GM08714 (cell line): Measurements from ENCODE around the gene CPLANE1.
A peak's percentile ranks its signal among the peaks of the same experiment; 100 is the strongest.
"Not testable (repeated sequence)": the region's sequence is repeated elsewhere in the genome, so short reads cannot be mapped to it uniquely, and the experiment has no call there.

Experiments
- H3K4me3 ChIP-seq: fragments of 200-500 bp; sonication (Bioruptor generic); 2 replicates; pipeline ENCODE4 v1.5.1; 2014; ENCODE audit warnings: mild to moderate bottlenecking, low read length, inconsistent platforms
- ZNF274 ChIP-seq: IDR thresholded peaks from 2 replicates; pipeline ENCODE4 v1.6.1; 2012; ENCODE audit warnings: mild to moderate bottlenecking, low read depth, low read length

The CPLANE1 gene

DNA sequence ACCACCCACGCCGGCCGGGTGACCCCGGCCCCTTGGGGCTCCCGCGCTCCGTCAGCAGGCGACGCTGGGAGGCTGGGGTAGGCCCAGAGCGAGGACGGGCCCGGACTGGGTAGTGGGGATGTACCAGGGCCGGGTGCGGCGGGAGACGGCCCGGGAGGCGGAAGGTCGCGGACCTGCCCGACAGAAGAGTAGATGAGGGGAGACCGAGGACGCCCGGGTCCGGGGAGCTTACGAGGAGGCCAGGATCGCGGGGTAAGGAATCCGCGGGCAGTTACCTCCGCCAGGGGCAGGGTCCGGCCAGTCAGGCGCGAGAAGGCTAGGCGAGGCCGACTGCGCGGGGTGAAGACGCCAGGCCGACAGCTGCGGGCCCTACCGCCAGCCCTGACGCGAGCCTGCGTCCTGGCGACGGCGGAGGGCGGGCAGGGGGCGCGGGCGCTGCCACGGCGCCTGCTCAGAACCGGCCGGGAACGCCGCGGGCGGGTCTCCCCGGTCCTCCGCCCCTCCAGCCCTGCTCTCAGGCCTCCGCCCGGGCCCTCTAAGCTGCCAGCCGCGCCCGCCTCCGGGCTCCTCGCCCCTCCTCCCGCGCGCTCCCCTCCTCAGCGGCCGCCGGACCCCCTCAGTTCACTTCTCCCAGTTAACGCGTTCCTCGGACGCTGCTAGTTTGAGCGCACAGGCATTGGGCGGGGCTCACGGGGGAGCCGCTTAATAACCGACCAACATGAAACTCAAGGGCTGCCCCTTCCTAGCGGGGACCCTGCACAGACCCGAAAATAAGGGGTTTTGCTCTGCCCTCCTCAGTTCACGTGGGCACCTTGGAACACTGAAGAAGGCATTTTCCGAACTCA is at the start of gene CPLANE1:
TSS of gene CPLANE1 (minus strand) at position 407 of the 845 bp plus-strand sequence. CDS start 1,678 bp downstream, outside the sequence.
- peak within 1 kb of the TSS; percentile 92 for H3K4me3 ChIP-seq
- TF ChIP-seq ZNF274: no peak

DNA sequence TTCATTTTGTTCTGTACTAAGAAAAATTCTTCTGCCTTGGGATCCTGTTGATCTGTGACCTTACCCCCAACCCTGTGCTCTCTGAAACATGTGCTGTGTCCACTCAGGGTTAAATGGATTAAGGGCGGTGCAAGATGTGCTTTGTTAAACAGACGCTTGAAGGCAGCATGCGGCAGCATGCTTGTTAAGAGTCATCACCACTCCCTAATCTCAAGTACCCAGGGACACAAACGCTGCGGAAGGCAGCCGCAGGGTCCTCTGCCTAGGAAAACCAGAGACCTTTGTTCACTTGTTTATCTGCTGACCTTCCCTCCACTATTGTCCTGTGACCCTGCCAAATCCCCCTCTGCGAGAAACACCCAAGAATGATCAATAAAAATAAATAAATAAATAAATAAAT is 47.1 kb upstream of the CPLANE1 start:
- not testable (repeated sequence) for H3K4me3 ChIP-seq

DNA sequence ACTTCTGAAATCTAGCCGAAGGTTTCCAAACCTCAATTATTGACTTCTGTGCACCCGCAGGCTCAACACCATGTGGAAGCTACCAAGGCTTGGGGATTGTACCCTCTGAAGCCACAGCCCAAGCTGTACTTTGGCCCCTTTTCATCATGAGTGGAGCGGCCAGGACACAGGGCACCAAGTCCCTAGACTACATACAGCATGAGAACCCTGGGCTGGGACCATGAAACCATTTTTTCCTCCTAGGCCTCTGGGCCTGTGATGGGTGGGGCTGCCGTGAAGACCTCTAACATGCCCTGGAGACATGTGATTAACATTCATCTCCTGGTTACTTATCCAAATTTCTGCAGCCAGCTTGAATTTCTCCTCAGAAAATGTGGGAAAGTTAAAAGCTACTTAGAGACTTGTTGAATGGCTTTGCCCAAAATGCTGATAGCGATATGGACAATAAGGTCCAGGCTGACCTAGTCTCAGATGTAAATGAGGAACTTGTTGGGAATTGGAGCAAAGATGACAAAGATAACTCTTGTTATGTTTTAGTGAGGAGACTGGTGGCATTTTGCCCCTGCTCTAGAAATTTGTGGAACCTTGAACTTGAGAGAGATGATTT is 34.1 kb upstream of the CPLANE1 start:
- no peak overlapping the region for H3K4me3 ChIP-seq
- no peak for TF ChIP-seq ZNF274

- no peak for TF ChIP-seq ZNF274
- no peak overlapping the region for H3K4me3 ChIP-seq
These were observed 26.3 kb upstream of the CPLANE1 start for GRCh38 chr5:37275511-37275910.

DNA sequence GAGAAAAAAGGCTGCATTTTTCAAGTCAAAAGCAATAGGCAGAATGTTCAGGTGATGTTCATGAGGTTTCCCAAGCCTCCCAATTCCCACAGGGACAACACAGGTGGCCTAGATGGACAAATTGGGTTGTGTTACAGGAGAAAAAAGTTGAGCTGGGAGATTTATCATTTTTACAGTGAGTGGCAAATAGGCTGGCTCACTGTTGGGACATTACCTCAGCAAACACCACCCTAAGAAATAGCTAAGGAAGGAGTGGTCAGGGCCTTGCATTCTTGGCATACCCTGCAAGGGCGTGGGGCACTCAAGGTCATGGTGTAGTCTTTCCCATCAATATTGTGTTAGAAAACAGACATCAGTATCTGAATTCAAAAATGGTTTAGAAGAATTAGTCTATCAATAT is 23.3 kb upstream of the CPLANE1 start:
- H3K4me3 ChIP-seq: no peak overlapping the region
- no peak for TF ChIP-seq ZNF274

GRCh38 chr5:37268100-37268499 is 18.9 kb upstream of the CPLANE1 start:
- H3K4me3 ChIP-seq: not testable (repeated sequence)

GRCh38 chr5:37255774-37256358 is 6.7 kb upstream of the CPLANE1 start:
- TF ChIP-seq ZNF274: no peak
- H3K4me3 ChIP-seq: no peak overlapping the region

DNA sequence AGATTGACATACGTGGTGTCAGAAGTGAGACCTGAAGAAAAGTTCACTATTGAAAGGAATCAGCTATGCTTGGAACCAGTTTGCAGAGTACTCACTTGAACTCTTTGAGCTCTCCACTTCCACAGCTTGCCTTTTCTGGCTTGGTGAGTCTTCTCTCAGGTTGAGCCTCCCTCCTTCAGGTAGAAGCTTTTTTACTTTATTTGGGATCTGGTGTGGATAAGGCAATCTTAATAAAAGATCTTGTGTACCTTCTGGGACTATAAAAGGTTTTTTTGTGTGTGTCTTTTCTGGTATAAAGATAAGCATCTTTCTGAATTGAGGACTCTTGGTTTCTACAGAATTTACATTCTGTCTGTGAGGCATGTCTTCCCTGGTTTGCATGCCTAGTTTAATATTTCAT is 5.4 kb upstream of the CPLANE1 start:
- no peak overlapping the region for H3K4me3 ChIP-seq
- TF ChIP-seq ZNF274: no peak

DNA sequence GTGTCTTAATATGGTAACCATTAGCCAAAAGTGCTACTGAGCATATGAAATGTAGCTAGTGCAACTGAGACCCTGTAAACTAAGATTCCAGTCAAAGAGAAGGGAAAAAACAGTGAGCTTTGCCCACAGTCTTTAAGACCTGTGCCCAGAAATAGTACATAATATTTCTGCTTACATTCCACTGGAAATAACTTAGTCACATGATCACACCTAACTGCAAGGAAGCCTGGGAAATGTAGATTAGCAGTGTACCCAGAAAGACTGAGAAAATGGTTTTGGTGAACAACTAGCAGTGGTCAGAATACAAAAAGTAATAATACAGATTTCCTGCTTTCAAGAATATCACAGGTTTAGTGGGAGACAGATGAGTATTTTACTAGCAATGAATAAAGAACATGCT is 2.5 kb upstream of the CPLANE1 start:
- TF ChIP-seq ZNF274: no peak
- H3K4me3 ChIP-seq: no peak overlapping the region

- no peak for TF ChIP-seq ZNF274
- H3K4me3 ChIP-seq: peak overlapping the region; percentile 92; the same call in 1 of the 2 replicates
These were observed 614 bp upstream of the CPLANE1 start for GRCh38 chr5:37249815-37250164.

DNA sequence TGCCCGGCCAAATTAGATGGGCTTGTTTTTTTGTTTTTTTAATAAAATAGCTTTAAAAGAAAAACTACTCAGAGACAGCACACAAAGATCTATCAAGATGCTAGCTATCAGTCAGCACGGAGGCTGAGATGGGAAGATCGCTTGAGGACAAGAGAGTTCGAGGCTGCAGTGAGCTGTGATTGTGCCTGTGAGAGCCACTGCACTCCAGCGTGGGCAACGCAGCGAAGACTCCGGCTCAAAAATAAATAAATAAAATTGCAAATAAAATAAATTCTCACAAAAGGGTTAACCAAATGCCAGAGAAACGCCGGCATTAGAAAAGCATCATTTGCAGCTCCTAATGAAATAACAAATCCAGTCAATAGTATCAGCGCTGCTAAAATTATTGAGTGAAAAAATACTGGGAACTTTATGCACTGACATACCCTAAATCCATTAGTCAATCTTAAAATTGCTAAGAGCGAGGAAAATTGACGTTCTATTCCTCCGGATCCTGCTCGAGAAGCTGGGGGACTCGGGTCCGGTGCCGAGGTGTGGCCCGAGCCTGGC is 681 bp downstream of the CPLANE1 start:
- TF ChIP-seq ZNF274: no peak

GRCh38 chr5:37247496-37247895 is 1.7 kb downstream of the CPLANE1 start:
- TF ChIP-seq ZNF274: no peak
- H3K4me3 ChIP-seq: no peak overlapping the region

More for the DNA sequence above, 681 bp downstream of the CPLANE1 start:
- H3K4me3 ChIP-seq: peak overlapping the region; percentile 92

DNA sequence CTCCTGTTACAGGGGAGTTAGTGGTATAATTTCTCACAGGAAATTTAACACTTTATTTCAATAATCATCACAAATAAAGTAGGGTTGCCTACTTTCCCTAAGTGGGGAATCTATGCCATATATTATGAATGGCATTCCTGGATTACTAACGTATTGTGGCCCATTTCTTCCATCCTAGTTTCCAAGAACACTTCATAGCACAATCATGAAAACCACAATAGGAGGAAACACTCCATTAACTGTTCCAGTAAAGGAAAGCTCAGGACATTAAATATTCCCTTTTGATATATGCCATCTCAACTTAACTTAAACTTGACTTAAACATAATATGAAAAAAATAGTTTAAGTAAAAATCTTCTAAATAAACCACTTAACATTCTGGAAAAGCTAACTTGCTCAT is 2.1 kb downstream of the CPLANE1 start:
- no peak overlapping the region for H3K4me3 ChIP-seq
- no peak for TF ChIP-seq ZNF274

DNA sequence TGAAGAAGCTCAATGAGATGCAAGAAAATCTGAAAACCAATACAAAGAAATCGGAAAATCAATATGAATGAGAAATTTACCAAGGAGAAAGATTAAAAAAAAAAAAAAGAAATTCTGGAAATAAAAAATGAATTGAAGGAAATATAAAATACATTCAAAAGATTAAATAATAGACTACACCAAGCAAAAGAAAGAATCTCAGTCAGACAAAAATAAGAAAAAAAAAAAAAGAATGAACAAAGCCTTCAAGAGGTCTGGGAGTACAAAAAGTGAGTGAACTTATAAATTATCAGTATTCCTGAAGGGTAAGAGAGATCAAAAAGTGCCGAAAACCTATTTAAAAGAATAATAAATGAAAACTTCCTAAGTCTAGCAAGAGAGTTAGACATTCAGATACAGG is 14.9 kb downstream of the CPLANE1 start:
- H3K4me3 ChIP-seq: no peak overlapping the region
- no peak for TF ChIP-seq ZNF274

DNA sequence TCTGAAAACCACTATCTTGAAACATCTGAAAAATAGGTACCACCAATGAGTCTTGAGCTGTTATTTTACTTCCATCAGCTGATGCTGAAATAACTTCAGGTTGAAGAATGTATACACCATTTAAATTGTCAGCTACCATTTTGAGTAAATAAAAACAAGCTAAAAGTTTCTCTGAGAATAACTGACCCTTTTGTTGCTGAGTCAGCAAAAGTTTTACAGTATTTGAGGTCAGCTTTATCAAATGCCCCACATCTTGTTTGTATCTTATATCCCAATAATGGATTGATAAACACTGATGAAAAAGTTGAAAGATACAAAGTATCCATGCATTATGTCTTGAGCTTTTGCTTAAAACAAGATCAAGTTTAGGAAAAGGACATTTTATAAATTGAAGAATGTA is 22.8 kb downstream of the CPLANE1 start:
- H3K4me3 ChIP-seq: no peak overlapping the region
- TF ChIP-seq ZNF274: no peak
